Panc1 (cell line): ENCODE results near the gene PARVB. TPM values are rescaled to one million over a fixed set of nuclear protein-coding genes. Genes with fewer than 3 reads are reported as not detected.

Experiments used
- ATAC-seq: fragments of 200-7000 bp; cut with Tn5 transposase; 2 replicates; pipeline ENCODE4 v1.9.1; 2020; ENCODE audit warnings: mild to moderate bottlenecking, moderate library complexity
- BruUV-seq: library from RNA; stranded (reverse); fragments of 400-500 nt; replicated peaks from 2 replicates; lab custom pipeline; 2021; lab: Mats Ljungman, UMichigan
- CTCF ChIA-PET: fragments of 300-600 bp; sonication (Branson Sonifier 250); formaldehyde crosslinking; loops from one replicate; lab custom pipeline; 2022; ENCODE audit warnings: antibody characterized with exemption; lab: Charles Lee
- POLR2A ChIA-PET: fragments of 300-600 bp; sonication (Branson Sonifier 250); formaldehyde crosslinking; loops from one replicate; lab custom pipeline; 2022; ENCODE audit warnings: antibody characterized with exemption; lab: Charles Lee
- DNase-seq: peaks from one replicate; pipeline ENCODE4 v3.0.0-alpha.2; 2010; ENCODE audit warnings: low read depth, low spot score
- H3K27ac ChIP-seq: 2 replicates; pipeline ENCODE4 v1.5.1; 2011; ENCODE audit warnings: mild to moderate bottlenecking, low read length, inconsistent platforms
- H3K27me3 ChIP-seq: fragments of 200-500 bp; sonication (Bioruptor generic); 2 replicates; pipeline ENCODE4 v1.6.0; 2014; ENCODE audit warnings: low read length, inconsistent platforms; ENCODE audit not compliant: control insufficient read depth, insufficient read depth
- H3K36me3 ChIP-seq: fragments of 200-500 bp; sonication (Bioruptor generic); 2 replicates; pipeline ENCODE4 v1.5.1; 2014; ENCODE audit warnings: inconsistent platforms, mild to moderate bottlenecking, low read length, moderate library complexity; ENCODE audit not compliant: control insufficient read depth, insufficient read depth
- H3K4me1 ChIP-seq: 2 replicates; pipeline ENCODE4 v1.5.1; 2011; ENCODE audit warnings: inconsistent platforms, mild to moderate bottlenecking, low read length, moderate library complexity; ENCODE audit not compliant: control insufficient read depth, insufficient read depth
- H3K4me3 ChIP-seq, 2 experiments: 2 replicates each; pipeline ENCODE4 v1.5.1; 2011 to 2012; ENCODE audit warnings: low read depth in 2 of 2, low read length in 2 of 2, mild to moderate bottlenecking in 2 of 2, inconsistent platforms in 1 of 2, moderate library complexity in 1 of 2
- H3K9me3 ChIP-seq: fragments of 200-500 bp; sonication (Bioruptor generic); 2 replicates; pipeline ENCODE4 v1.5.1; 2014; ENCODE audit warnings: low read depth, mild to moderate bottlenecking, inconsistent platforms, low read length, moderate library complexity; ENCODE audit not compliant: control insufficient read depth, insufficient read depth
- CTCF ChIP-seq: fragments of 450-650 bp; IDR thresholded peaks from 2 replicates; pipeline ENCODE4 v1.5.1; 2017; ENCODE audit warnings: mild to moderate bottlenecking
- POLR2AphosphoS5 ChIP-seq: IDR thresholded peaks from 2 replicates; pipeline ENCODE4 v1.6.1; 2012; ENCODE audit warnings: mild to moderate bottlenecking, low read depth, low read length, moderate library complexity
- REST ChIP-seq, 2 experiments: IDR thresholded peaks; 2 replicates each; pipeline ENCODE4 v1.6.1; 2011 to 2012; ENCODE audit warnings: low read depth in 2 of 2, control low read depth in 1 of 2, low read length in 1 of 2, mild to moderate bottlenecking in 1 of 2, moderate library complexity in 1 of 2; ENCODE audit not compliant: insufficient read depth in 1 of 2
- SIN3A ChIP-seq: IDR thresholded peaks from 2 replicates; pipeline ENCODE4 v1.6.1; 2012; ENCODE audit warnings: low read depth, mild to moderate bottlenecking, low read length, moderate library complexity, borderline replicate concordance; ENCODE audit not compliant: insufficient read depth
- TCF7L2 ChIP-seq: IDR thresholded peaks from 2 replicates; pipeline ENCODE4 v1.6.1; 2011; ENCODE audit warnings: mild to moderate bottlenecking, low read depth, low read length, inconsistent platforms
- in situ Hi-C: cut with HindIII; loops from 2 replicates; pipeline ENCODE4 v1.10.0; 2016; ENCODE audit warnings: low sequenced_read_pairs, low pct_unique_long_range_greater_than_20kb
- intact Hi-C: fragments of 100-400 bp; cut with micrococcal nuclease; formaldehyde crosslinking; loops from one replicate; pipeline ENCODE4 v1.10.0; 2022; ENCODE audit not compliant: unreplicated experiment
- total RNA-seq: library from RNA; stranded (reverse); gene quantifications from one replicate; pipeline ENCODE4 v1.2.1, GENCODE V29; 2021; ENCODE audit not compliant: unreplicated experiment

PARVB gene
- total RNA-seq, 1 experiment from 2014 or later, result 28.1 TPM

GRCh38 chr22:44102856-44103255, 78.8 kb downstream of the PARVB start:
- TF ChIP-seq POLR2AphosphoS5 (no peak), REST (IDR thresholded peaks at IDR 0.05; ENCODE audit: insufficient read depth in 1 of 2, low read depth in 2 of 2, low read length in 1 of 2) (no peak)
- ATAC-seq (no peak), DNase-seq (no peak)
- BruUV-seq, result no TSS peak
- Histone ChIP-seq H3K27me3 (no peaks in the 10 kb centered on the region), H3K4me3 (no peak overlapping the region), H3K9me3 (no peaks in the 10 kb centered on the region), H3K36me3 (no peaks in the 10 kb centered on the region), H3K27ac (no peak overlapping the region), H3K4me1 (no peaks in the 10 kb centered on the region)
- CTCF ChIA-PET, result no interaction called here
- POLR2A ChIA-PET, result no interaction called here
- intact Hi-C loops, result no loop called here
- in situ Hi-C loops, result no loop called here

- ChIA-PET POLR2A (no interaction called here), CTCF (no interaction called here)
- Histone ChIP-seq H3K4me1 (no peaks in the 10 kb centered on the region), H3K36me3 (no peaks in the 10 kb centered on the region), H3K9me3 (no peaks in the 10 kb centered on the region), H3K27me3 (no peaks in the 10 kb centered on the region), H3K4me3 (no peak overlapping the region), H3K27ac (no peak overlapping the region)
- DNase-seq (no peak), ATAC-seq (no peak)
- BruUV-seq, result no TSS peak
- intact Hi-C loops, result no loop called here
- no peak for TF ChIP-seq POLR2AphosphoS5
- TF ChIP-seq SIN3A, result no peak
- no peak for TF ChIP-seq CTCF
- no peak for TF ChIP-seq TCF7L2
- no peak for TF ChIP-seq REST (IDR thresholded peaks at IDR 0.05; ENCODE audit: insufficient read depth in 1 of 2, low read depth in 2 of 2, low read length in 1 of 2)
- in situ Hi-C loops, result no loop called here
Measured at GRCh38 chr22:44103735-44104480, 79.8 kb downstream of the PARVB start.
